NCI-H82 (cell line): ENCODE data around the gene MYH9.
"Not testable (repeated sequence)": the region's sequence is repeated elsewhere in the genome, so short reads cannot be mapped to it uniquely, and the experiment has no call there.

Experiments used
- DNase-seq: peaks from one replicate; lab custom pipeline; 2025; lab: John Stamatoyannopoulos, UW

Gene MYH9

DNA sequence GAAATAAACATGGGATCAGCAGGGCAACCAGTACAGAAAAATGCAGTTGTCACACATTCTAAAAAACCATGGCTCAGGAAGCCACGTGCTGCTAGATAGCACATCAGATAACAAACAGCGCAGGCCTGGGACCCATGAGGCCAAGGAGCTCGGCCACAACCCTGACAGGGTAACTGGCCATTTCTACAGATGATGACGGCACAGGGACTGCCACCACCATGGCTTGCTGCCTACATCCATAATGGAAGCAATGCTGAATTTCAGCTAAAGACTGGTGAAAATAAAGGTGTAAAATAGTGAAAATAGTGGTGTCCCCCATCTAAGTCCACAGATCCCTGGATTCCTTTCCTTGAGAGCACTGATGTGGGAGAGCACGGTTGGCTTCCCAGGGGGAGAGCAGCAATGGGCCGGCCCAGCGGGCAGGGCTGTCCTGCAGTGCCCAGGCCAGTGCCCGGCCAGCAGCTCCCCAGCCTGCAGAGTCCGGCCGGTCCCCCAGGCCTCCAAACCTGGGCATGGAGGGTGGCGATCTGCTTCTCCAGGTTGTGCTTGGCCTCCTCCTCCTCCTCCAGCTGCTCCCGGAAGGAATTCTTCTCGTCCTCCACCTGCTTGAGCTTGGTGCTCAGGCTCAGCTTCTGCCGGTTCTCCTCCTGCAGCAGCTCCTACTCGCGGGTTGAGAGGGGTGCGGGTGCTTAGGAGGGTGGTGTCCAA lies 94.8 kb downstream of the MYH9 start:
- DNase-seq: no peak

DNA sequence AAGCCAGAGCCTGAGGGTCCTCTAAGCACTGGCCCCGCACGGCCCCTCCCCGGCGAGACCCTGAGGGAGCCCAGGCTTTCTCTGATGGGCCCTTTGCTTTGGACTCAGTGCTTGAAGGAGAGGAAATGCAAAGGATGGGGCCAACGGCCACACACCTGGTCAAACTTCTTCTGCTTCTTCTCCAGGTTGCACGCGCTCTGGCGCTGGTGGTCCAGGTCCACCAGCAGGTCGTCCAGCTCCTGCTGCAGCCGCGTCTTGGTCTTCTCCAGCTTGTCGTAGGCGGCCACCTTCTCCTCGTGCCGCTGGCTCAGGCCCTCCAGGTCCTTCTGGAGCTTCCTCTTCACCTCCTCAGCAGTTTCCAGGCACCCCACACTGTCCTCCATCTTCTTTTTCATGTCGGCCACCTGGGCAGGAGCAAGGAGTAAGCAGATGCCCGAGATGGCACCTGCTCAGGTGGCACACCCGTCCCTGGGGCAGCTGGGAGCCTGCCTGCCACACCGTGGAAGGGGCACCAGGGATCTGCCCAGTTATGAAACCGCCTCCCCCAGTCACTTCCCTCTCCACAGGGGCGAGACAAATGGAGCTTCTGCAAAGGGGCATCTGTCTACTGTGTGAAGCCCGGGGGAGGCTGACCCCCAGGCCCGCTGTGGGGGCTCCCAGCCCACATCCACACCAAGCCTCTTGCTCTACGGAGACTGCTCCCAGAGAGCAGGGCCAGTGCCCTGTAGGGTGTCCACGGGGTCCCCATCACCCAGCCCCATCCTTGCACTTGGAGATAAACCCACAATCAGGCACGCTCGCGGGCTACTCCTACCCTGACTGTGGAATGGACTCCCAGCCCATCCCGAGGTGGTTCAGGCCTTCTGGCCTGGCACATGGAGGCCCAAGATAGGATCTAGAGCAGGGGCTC lies 95.7 kb downstream of the MYH9 start:
- DNase-seq: no peak

DNA sequence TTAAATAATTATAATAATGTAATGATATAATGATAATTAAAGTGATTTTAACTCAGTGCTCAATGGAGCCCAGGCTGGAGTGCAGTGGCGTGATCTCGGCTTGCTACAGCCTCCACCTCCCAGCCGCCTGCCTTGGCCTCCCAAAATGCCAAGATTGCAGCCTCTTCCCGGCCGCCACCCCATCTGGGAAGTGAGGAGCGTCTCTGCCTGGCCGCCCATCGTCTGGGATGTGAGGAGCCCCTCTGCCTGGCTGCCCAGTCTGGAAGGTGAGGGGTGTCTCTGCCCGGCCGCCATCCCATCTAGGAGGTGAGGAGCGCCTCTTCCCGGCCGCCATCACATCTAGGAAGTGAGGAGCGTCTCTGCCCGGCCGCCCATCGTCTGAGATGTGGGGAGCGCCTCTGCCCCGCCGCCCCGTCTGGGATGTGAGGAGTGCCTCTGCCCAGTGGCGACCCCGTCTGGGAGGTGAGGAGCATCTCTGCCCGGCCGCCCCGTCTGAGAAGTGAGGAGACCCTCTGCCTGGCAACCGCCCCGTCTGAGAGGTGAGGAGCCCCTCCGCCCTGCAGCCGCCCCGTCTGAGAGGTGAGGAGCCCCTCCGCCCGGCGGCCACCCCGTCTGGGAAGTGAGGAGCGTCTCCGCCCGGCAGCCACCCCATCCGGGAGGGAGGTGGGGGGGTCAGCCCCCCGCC lies 97.2 kb downstream of the MYH9 start:
- DNase-seq: not testable (repeated sequence)

DNA sequence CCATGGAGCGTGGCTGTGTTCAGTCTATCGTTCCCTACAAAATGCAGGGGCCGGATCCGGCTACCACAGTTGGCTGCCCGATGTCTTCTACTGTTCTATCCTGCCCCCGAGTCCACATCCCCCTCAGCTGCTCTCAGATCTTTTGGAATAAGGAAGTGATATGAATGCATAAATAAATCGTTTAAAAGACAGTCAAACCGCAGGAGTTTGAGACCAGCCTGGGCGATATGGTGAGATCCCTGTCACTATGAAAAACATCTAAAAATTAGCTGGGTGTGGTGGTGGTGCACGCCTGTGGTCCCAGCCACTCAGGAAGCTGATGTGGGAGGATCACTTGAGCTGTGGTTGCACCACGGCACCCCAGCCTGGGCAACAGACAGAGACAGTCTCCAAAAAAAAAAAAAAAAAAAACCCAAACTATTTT lies 97.8 kb downstream of the MYH9 start:
- not testable (repeated sequence) for DNase-seq

DNA sequence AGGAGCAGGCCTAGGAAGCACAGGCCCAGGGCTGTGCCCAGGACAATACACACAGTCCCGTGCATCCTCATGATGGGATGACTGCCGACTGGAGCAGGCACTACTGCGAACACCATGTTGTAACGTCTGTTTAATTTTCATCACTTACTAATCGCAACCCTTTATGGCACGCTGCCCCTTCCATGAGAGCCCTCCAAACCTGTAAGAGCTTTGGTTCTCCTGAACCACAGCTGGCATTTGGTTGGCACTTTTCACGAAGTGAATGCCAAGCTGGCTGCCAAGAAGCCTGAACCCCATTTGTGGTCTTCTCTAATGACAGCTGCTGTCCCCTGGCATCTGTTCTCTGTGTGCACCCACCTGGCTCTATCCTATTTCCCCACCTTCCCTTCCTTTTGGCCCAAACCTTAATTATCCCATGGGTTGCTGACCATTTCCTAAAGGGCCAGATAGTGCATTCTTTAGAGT lies 98.3 kb downstream of the MYH9 start:
- no peak for DNase-seq

DNA sequence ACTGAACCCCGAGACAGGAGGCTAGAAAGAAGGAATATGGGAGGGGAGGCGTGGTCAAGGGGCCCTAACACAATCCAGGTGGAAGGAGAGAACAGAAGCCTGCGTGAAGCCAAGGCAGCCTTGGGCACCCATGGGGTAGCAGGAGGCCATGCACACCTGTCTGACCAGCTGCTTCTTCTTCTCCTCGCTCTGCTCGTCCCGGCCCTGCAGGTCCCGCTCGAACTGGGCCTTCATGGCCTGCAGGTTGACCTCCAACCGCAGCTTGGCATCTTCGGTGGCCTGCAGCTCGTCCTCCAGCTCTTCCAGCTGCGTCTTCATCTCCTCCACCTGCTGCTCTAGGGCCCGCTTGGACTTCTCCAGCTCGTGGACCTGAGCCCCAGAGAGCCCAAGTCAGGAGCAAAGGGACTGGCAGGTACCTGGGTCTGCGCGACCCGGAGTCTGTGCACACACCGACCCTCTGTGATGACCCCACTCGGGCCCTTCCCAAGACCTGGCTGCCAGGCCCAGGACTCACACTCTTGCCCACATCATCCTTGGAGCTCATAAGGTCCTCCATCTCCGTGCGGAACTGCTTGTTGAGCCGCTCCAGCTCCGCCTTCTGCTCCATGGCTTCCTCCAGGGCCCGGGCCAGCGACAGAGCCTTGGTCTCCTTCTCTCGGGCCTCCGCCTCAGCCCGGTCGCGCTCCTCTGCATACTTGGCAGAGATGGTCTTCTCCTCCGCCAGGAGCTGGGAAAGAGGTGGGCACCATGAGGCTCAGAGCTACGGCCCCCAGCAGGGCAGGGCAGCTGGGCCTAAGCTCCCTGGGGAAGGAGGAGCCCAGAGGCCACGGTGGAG lies 99.0 kb downstream of the MYH9 start:
- no peak for DNase-seq

DNA sequence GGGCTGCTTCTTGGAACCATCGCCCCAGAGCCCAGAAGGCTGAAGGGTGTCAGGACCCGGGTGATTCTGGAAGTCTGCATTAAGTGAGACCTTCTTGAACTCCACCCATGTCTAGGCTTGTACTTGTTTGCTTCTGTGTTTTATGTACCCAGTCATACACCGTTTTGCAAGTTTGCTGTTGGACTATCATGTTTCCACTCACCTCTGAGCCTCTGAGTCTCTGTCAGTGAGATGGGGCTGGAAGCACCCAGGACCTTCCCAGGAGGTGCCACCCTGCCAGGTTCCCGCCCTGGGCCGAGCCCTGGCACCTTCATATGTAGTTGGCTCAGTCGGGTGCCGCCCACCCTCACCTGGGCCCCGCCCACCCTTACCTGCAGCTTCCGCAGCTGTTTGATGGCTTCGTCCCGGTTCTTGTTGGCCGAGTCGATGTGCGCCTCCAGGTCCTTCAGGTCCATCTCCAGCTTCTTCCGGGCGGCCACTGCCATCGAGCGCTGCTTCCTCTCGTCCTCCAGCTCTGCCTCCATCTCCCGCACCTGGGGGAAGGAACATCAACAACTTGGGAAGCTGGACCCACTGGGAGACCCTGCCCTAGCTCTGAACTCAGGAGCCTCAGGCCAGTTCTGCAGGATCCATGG lies 99.8 kb downstream of the MYH9 start:
- DNase-seq: no peak

DNA sequence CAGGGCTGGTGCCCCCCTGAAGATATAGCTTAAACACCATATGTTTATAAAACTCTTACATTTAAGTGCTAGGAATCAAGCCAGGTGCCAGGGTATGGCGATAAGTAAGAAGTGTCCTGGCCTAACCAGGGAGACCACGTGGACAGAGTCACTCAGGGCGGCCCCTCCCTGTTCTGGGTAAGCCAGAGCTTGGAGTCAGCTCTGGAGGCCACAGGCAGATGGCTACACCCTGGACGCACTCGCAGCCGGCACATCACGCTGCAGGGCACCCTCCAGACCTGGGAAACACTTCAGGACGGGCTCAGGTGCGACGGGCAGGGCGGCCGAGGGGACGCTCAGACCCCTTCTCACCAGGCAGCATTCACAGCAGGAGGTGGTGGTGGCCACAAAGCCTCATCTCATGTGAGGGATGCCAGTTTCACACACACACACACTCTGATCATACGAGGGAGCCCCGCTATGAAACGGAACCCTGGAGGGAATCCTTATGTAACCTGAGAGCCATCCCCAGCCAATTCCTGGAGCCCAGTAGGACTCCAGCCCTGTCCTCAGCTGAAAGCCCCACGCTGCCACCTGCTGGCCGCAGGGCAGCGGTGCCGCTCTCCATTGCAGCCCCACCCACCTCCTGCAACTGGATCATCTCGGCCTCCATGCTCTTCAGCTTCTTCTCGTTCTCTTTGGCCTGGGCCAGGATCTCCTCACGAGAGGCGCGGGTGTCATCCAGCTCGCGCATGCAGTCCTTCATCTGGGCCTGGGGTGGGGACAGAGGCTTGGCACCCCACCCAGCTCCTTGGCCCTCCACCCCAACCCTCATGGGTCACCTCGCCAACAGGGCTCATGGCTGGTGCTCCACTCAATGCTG lies 101.4 kb downstream of the MYH9 start:
- peak; percentile 75 for DNase-seq

DNA sequence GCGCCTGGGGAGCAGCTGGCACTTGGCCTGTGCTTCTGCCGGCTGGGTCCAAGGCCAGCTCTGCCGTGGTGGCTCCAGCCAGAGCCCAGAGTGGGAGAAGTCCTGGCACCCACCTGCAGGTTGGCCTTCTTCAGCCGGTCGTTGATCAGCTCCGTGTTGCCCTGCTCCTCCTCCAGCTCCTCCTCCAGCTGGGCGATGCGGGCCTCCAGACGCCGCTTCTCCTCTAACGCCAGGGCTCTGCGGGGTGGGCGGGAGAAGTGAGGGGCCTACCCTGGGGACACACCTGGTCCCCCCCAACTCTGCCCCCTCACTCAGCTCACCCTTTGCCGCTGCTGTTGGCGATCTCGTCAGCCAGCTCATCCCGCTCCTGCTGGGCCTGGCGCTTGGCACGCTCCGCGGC lies 102.2 kb downstream of the MYH9 start:
- DNase-seq: no peak

DNA sequence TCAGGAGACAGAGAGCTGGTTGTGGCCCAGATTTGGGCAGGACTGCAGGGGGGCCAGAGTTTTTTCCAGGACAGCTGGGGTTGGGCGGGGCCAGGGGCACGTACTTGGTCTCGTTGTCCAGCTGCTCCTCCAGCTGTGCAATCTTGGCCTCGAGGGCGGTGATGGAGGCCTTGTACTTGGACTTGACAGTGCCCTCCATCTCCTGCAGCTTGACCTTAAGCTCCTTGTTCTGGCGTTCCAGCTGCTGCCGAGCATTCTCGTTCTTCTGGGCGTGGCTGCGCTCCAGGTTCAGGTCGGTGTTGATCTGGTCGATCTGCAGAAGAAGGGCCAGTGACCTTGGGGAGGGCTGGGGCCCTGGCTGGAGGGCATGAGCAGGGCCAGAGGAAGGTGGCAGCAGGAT lies 102.8 kb downstream of the MYH9 start:
- no peak for DNase-seq

DNA sequence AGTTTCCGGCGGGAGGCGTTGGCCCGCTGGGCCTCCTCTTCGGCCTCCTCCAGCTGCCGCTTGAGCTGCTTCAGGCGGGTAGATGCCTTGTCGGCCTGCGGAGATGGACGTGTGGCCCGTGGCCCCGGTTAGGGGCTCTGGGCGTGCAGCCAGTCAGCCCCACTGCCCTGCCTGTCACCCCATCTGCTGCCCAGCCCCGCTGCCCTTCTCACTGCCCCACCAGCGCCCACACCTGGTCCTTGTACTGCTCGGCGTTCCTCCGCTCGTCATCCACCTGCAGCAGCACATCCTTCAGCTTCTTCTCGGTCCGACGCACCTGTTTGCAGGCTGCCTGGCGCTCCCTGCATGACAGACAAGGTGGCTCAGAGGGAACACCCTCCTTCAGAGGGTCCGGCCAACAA lies 103.6 kb downstream of the MYH9 start:
- no peak for DNase-seq

DNA sequence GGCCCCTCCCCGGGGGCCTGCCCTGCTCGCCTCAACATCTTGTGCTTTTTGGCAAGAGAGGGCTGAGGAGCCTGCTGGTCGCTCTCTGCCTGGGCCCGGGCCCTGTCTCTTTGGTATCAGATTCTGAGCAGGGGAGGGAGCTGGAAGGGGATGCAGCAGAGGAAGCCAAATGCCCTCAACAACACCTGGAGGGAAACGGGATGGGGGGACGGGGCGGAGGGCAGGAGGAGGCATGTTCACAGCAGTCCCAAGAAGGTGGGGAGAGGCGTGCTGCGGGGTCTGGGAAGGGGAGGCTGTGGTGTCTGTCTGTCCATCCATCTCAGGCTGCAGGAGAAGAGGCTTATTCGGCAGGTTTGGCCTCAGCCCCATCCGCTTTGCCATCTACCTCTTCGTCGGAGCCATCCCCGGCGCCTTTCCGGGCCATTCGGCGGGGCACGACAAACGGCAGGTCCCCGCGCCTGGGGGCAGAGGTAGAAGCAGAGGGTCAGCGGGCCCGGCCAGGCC lies 105.4 kb downstream of the MYH9 start:
- no peak for DNase-seq

DNA sequence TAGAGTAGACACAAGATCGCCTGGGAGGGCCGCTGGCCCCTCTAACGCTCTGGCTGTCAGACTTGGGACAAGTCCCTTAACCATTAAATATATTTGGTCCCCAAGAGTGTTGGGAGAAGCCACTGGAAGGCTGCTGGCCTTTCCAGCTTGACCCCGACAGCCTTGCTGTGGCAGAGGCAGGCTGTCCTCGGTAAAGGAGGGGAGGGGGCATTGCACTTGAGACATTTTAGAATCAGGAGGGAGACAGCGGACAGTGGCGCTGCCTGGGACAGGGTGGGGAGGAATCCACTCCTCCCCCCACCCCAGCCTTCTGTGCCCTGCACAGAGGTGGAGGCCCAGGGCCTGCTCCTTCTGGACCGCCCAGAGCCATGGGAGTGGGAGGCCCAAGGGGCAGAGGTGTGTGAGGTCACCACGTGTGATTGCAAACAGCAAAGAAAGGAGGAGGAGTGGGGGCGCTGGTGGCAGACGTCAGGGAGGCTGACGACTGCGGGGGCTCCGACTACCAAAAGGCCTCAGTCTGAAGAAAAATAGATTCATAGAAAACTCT lies 105.9 kb downstream of the MYH9 start:
- DNase-seq: no peak

DNA sequence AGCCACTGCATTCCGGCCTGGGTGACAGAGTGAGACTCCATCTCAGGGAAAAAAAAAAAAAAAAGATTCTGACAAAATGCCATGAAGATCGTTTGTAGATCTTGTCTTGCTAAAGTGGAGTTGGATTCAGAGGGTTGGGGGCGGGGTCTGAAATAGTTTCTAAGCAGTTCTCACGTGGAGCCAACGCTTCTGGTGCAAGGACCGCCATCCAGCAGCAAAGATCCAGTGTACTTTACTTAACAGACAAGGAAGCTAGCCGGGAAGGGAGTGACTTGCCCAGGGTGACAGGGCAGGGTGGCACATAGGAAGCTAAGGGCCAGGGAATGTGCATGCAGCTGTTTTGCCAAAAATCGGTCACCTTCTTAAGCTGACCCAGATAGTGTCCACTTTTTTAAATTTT lies 107.4 kb downstream of the MYH9 start:
- no peak for DNase-seq

DNA sequence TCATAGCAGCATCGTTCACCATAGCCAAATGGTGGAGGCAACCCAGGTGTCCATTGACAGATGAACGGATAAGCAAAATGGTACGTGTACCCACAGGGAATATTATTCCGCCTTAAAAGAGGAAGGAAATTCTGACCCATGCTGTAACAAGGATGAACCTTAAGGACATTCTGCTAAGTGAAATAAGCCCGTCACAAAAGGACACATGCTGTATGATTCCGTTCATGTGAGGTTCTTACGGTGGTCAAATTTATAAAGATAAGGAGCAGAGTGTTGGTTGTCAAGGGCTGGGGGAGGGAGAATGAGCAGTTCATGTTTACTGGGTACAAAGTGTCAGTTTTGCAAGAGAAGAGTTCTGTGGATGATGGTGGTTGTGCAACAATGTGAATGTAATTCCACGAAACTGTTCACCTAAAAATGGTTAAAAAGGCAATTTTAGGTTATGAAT lies 108.5 kb downstream of the MYH9 start:
- no peak for DNase-seq

DNA sequence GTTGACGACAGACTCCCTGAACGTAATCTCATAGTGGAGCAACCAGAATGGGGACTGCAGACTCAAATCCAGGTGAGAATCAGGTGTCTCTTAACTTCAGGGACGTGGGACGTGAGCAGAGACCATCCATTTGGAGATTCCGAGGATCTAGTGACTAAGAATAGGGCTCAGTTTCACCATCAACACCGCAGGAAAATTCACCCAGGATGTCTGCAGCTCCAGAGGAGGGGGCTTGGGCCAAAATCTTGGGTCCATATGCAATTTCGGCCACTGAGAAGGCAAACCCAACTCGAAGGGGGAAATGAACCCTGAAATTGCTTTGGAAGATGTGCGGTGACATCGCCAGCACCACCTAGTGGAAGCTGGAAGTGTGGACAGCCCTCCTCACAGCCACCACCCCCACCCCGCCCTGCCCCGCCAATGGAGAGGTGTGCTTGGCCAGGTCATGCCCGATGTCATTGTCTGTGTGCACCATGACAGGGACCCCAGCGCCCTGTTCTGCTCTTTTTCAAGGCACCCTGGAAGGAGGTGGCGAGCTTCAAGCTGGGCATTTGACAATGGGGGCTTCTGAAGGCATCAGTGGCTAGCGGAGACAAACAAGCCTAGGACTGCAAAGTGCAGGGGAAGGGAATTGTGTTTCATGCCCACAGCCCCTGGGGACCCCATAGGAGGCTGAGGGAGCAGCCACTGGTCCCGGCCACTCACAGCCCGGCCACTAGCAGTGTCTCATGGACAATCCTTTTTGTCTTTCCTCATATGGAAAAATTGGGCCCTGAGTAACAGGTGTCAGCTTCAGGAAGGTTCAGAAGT lies 110.1 kb downstream of the MYH9 start:
- peak; percentile 49 for DNase-seq

DNA sequence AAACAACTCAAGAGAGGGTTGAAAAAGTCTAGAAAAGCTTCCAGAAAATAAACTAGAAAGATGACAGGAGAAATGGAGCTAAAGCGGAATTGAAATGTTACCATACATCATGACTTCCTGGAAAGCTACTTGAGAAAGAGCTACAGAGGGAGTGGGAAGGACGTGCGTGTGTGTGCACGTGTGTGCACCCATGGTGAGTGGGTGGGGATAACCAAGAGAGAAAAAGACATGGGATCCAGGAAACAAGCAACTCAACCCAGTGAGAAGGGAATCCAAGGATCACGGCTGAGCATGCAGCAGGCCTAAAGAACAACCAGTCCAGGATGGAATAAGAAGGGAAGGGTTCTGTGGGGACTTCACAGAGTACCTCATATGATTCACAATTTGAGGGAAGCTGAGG lies 113.2 kb downstream of the MYH9 start:
- no peak for DNase-seq

DNA sequence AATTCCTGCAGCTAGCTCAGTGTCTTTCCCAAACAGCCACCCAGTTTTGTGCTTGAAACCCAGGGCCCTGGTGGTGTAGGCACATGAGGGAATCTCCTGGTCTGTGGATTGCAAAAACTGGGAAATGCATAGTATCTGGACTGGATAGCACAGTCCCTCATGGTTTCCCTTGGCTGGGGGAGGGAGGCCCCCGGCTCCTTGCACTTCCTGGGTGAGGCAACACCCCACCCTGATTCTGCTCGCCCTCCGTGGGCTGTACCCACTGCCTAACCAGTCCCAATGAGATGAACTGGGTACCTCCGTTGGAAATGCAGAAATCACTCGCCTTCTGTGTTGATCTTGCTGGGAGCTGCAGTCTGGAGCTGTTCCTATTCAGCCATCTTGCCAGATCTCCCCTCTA lies 115.8 kb downstream of the MYH9 start:
- not testable (repeated sequence) for DNase-seq

DNA sequence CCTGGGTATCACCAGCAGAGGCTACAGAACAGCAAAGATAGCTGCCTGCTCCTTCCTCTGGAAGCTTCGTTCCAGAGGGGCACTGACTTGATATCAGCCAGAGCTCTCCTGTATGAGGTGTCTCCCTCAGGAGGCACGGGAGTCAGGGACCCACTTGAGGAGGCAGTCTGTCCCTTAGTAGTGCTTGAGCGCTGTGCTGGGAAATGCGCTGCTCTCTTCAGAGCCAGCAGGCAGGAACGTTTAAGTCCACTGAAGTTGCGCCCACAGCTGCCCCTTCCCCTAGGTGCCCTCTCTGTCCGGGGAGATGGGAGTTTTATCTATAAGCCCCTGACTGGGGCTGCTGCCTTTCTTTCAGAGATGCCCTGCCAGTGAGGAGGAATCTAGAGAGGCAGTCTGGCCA lies 116.5 kb downstream of the MYH9 start:
- DNase-seq: not testable (repeated sequence)
